Prostate gland (tissue), 2 donors: ENCODE results near the gene TBC1D5.

Experiments
- POLR2A ChIP-seq: fragments of 450-650 bp; IDR thresholded peaks from one replicate; pipeline ENCODE4 v1.6.1; 2016; ENCODE audit warnings: antibody characterized with exemption, mild to moderate bottlenecking
- TF ChIP-seq, protein P1 (sequence below), 4 experiments: fragments of 200-600 bp in 2 of 4; fragments of 450-650 bp in 2 of 4; sonication (generic) in 2 of 4; IDR thresholded peaks; 1 replicate in 3 of 4; 2 replicates in 1 of 4; pipeline ENCODE4 v1.5.1; 2016 to 2019; ENCODE audit warnings: antibody characterized with exemption in 4 of 4, mild to moderate bottlenecking in 2 of 4, moderate library complexity in 2 of 4

DNA sequence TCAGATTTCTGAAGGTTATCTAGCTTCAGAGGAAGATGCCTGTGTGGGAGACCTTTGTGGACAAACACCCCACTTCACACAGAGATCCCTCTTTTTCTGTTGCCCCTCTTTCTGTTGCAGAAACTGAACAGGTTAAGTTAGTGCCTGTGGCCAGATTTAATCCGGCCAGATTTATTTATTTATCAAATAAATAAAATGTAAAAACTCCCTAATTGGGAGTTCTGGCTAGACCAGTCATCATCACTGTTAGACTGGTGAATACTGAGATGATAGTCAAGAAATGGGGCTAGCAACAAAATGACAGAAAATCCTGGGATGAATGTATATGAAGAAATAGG lies 1.2 kb upstream of the TBC1D5 start:
- no peak for TF ChIP-seq POLR2A
- TF ChIP-seq, protein P1, sequence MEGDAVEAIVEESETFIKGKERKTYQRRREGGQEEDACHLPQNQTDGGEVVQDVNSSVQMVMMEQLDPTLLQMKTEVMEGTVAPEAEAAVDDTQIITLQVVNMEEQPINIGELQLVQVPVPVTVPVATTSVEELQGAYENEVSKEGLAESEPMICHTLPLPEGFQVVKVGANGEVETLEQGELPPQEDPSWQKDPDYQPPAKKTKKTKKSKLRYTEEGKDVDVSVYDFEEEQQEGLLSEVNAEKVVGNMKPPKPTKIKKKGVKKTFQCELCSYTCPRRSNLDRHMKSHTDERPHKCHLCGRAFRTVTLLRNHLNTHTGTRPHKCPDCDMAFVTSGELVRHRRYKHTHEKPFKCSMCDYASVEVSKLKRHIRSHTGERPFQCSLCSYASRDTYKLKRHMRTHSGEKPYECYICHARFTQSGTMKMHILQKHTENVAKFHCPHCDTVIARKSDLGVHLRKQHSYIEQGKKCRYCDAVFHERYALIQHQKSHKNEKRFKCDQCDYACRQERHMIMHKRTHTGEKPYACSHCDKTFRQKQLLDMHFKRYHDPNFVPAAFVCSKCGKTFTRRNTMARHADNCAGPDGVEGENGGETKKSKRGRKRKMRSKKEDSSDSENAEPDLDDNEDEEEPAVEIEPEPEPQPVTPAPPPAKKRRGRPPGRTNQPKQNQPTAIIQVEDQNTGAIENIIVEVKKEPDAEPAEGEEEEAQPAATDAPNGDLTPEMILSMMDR (IDR thresholded peaks at IDR 0.05): no peak
